ENCODE data around the gene HPS5.
"Not testable (repeated sequence)": the region's sequence is repeated elsewhere in the genome, so short reads cannot be mapped to it uniquely, and the experiment has no call there.

HPS5 gene

GRCh38 chr11:18269252-18269651 is 52.7 kb downstream of the HPS5 start:
- not testable (repeated sequence) for DNase-seq (ENCODE audit: low spot score)

- DNase-seq (ENCODE audit: low spot score), result not testable (repeated sequence)
Observed at GRCh38 chr11:18267335-18268133, 54.4 kb downstream of the HPS5 start.

GRCh38 chr11:18265949-18266348 is 56.0 kb downstream of the HPS5 start, which contains the start of gene SAA1:
SAA1 (plus strand) TSS chr11:18266264; CDS start chr11:18266888, 624 bp downstream.
- DNase-seq (ENCODE audit: low spot score), result no peak

- DNase-seq (ENCODE audit: low spot score), result no peak
Observed at GRCh38 chr11:18264677-18265555, 57.0 kb downstream of the HPS5 start.

GRCh38 chr11:18264035-18264434 is 57.9 kb downstream of the HPS5 start:
- DNase-seq (ENCODE audit: low spot score), result no peak

GRCh38 chr11:18262681-18263350 is 59.1 kb downstream of the HPS5 start:
- DNase-seq (ENCODE audit: low spot score), result not testable (repeated sequence)

- no peak for DNase-seq (ENCODE audit: low spot score)
Observed at GRCh38 chr11:18261721-18262120, 60.2 kb downstream of the HPS5 start.

GRCh38 chr11:18259259-18259658 is 62.7 kb downstream of the HPS5 start:
- DNase-seq (ENCODE audit: low spot score), result no peak

GRCh38 chr11:18254781-18255361 is 67.1 kb downstream of the HPS5 start:
- DNase-seq (ENCODE audit: low spot score), result no peak

GRCh38 chr11:18253778-18254338 is 68.1 kb downstream of the HPS5 start:
- no peak for DNase-seq (ENCODE audit: low spot score)

GRCh38 chr11:18253233-18253632 is 68.7 kb downstream of the HPS5 start:
- DNase-seq (ENCODE audit: low spot score), result no peak

GRCh38 chr11:18248561-18248960 is 73.4 kb downstream of the HPS5 start, which contains the start of gene SAA2:
SAA2 (minus strand) TSS chr11:18248668; CDS start chr11:18248011, 657 bp downstream.
- DNase-seq (ENCODE audit: low spot score), result no peak

- not testable (repeated sequence) for DNase-seq (ENCODE audit: low spot score)
Observed at GRCh38 chr11:18247191-18247581, 74.8 kb downstream of the HPS5 start.

GRCh38 chr11:18246379-18247190 is 75.4 kb downstream of the HPS5 start:
- DNase-seq (ENCODE audit: low spot score), result peak; percentile 11

GRCh38 chr11:18245396-18245795 is 76.5 kb downstream of the HPS5 start:
- no peak for DNase-seq (ENCODE audit: low spot score)

GRCh38 chr11:18243783-18244362 is 78.1 kb downstream of the HPS5 start:
- DNase-seq (ENCODE audit: low spot score), result peak; percentile 68

- DNase-seq (ENCODE audit: low spot score), result no peak
Observed at GRCh38 chr11:18239655-18240054, 82.3 kb downstream of the HPS5 start.

- DNase-seq (ENCODE audit: low spot score), result no peak
Observed at GRCh38 chr11:18236664-18237356, 85.1 kb downstream of the HPS5 start, which contains the start of gene SAA4. SAA4 (minus strand) TSS chr11:18236802; CDS start chr11:18235926, 876 bp downstream.

Measured in CD4-positive, alpha-beta T cell treated with Interleukin-6 at 100 ng/mL for 8 hours (primary cell).